Kidney (tissue), 14 donors: ENCODE results near the gene SHROOM4. TPM values are rescaled to one million over a fixed set of nuclear protein-coding genes. Genes with fewer than 3 reads are reported as not detected.

ENCODE experiments used
- DNase-seq, 5 donors: peaks; one replicate each; pipeline ENCODE4 v3.0.0-alpha.2; 2013 to 2020
- FAIRE-seq: peaks from 2 replicates; lab custom pipeline; 2012; peaks lifted over from hg19 to GRCh38; lab: Jason Lieb, UNC
- H3K27ac ChIP-seq, 2 donors: one replicate each; pipeline ENCODE4 v1.7.0; 2013; ENCODE audit warnings: low read depth in 2 of 2, low read length in 2 of 2, inconsistent platforms in 1 of 2
- H3K27me3 ChIP-seq: one replicate; pipeline ENCODE4 v1.7.1; 2013; ENCODE audit warnings: low read length, inconsistent platforms; ENCODE audit not compliant: control insufficient read depth, insufficient read depth
- H3K36me3 ChIP-seq, 3 donors: one replicate each; pipeline versions ENCODE4 v1.7.0 to v1.7.1; 2013; ENCODE audit warnings: low read length in 3 of 3, control low read depth in 1 of 3, inconsistent platforms in 1 of 3; ENCODE audit not compliant: insufficient read depth in 3 of 3, control insufficient read depth in 2 of 3
- H3K4me1 ChIP-seq, 3 donors: one replicate each; pipeline versions ENCODE4 v1.7.0 to v1.7.1; 2013; ENCODE audit warnings: low read length in 3 of 3, inconsistent platforms in 1 of 3, low read depth in 1 of 3; ENCODE audit not compliant: control insufficient read depth in 2 of 3, insufficient read depth in 2 of 3
- H3K4me3 ChIP-seq, 3 donors: one replicate each; pipeline versions ENCODE4 v1.7.0 to v1.8.1; 2013; ENCODE audit warnings: low read length in 3 of 3, control low read depth in 1 of 3, inconsistent platforms in 1 of 3
- H3K9ac ChIP-seq, 3 donors: one replicate each; pipeline versions ENCODE4 v1.7.0 to v1.7.1; 2013; ENCODE audit warnings: low read length in 3 of 3, control low read depth in 1 of 3, inconsistent platforms in 1 of 3
- H3K9me3 ChIP-seq, 3 donors: one replicate each; pipeline versions ENCODE4 v1.7.0 to v1.7.1; 2013; ENCODE audit warnings: low read length in 3 of 3, control low read depth in 1 of 3, inconsistent platforms in 1 of 3; ENCODE audit not compliant: control insufficient read depth in 2 of 3, insufficient read depth in 1 of 3
- CTCF ChIP-seq: IDR thresholded peaks from 3 replicates; pipeline ENCODE4 v1.5.1; 2012; ENCODE audit warnings: mild to moderate bottlenecking, moderate library complexity, borderline replicate concordance; ENCODE audit not compliant: insufficient read depth; ENCODE audit errors: extremely low read depth
- intact Hi-C: fragments of 100-400 bp; cut with DNase I; formaldehyde crosslinking; loops from one replicate; pipeline ENCODE4 v1.11.1; 2022
- polyA plus RNA-seq: library from polyadenylated mRNA; stranded (reverse); fragments of 350-450 nt; fragmentation: Illumina TruSeq; extraction: RNeasy Lipid Tissue Mini Kit (QIAGEN cat#74804); gene quantifications from one replicate; pipeline ENCODE4 v1.2.3, GENCODE V29; 2014; ENCODE audit warnings: low read depth, low replicate concordance; ENCODE audit not compliant: insufficient read depth
- total RNA-seq: library from RNA; stranded (reverse); fragmentation: NEBNext Ultra II Directional; extraction: Animal tissue kit (Norgen Biotek cat#: 25700); gene quantifications from one replicate; pipeline ENCODE4 v1.2.1, GENCODE V29; 2021
- donor health status: control.
- donor health status: control.
- donor health status: control.
- donor health status: control.
- donor health status: control.
- donor health status: DM: yes; HTN: yes; CAD: no.
- donor health status: Normal renal cell carcinoma (clear cell type).

The SHROOM4 gene
- total and polyA plus RNA-seq, 2 donors from 2014 or later, result 5.7 to 21.8 TPM

GRCh38 chrX:50635817-50636365, 178.1 kb downstream of the SHROOM4 start:
- FAIRE-seq (no peak), DNase-seq (no peak)
- TF ChIP-seq CTCF, result no peak
- no peaks in the 10 kb centered on the region for H3K27me3 ChIP-seq
- H3K4me1 ChIP-seq, result peaks cover 0 to 3% (median 0%) of the 10 kb centered on the region in 3 donors
- H3K36me3 ChIP-seq, result peaks cover 0 to 4% (median 3%) of the 10 kb centered on the region in 3 donors
- H3K9me3 ChIP-seq, result no peaks in the 10 kb centered on the region
- no peak overlapping the region for H3K9ac ChIP-seq
- H3K27ac ChIP-seq, result no peak overlapping the region
- intact Hi-C loops, result no loop called here
- H3K4me3 ChIP-seq, result no peak overlapping the region

- H3K9ac ChIP-seq, result no peak overlapping the region
- intact Hi-C loops, result no loop called here
- no peak for TF ChIP-seq CTCF
- H3K4me1 ChIP-seq, result peaks cover 0 to 3% (median 0%) of the 10 kb centered on the region in 3 donors
- H3K36me3 ChIP-seq, result peaks cover 0 to 4% (median 3%) of the 10 kb centered on the region in 3 donors
- no peaks in the 10 kb centered on the region for H3K9me3 ChIP-seq
- H3K4me3 ChIP-seq, result no peak overlapping the region
- no peaks in the 10 kb centered on the region for H3K27me3 ChIP-seq
- no peak overlapping the region for H3K27ac ChIP-seq
- peak in 1 of 5 donors; percentile 64 for DNase-seq
- FAIRE-seq, result no peak
These were observed 178.8 kb downstream of the SHROOM4 start for GRCh38 chrX:50635162-50635561.

GRCh38 chrX:50629774-50630173, 184.2 kb downstream of the SHROOM4 start:
- Histone ChIP-seq H3K27ac (no peak overlapping the region), H3K36me3 (peaks cover 0 to 2% (median 1%) of the 10 kb centered on the region in 3 donors), H3K9me3 (no peaks in the 10 kb centered on the region), H3K9ac (no peak overlapping the region), H3K4me3 (no peak overlapping the region), H3K4me1 (peaks cover 0 to 2% (median 0%) of the 10 kb centered on the region in 3 donors), H3K27me3 (no peaks in the 10 kb centered on the region)
- FAIRE-seq (no peak), DNase-seq (no peak)
- intact Hi-C loops, result no loop called here
- no peak for TF ChIP-seq CTCF

- DNase-seq (no peak), FAIRE-seq (no peak)
- H3K27ac ChIP-seq, result no peak overlapping the region
These were observed 186.3 kb downstream of the SHROOM4 start for GRCh38 chrX:50627696-50628095.

More at GRCh38 chrX:50627696-50628095, 186.3 kb downstream of the SHROOM4 start:
- no peaks in the 10 kb centered on the region for H3K9me3 ChIP-seq
- peaks cover 0 to 2% (median 0%) of the 10 kb centered on the region in 3 donors for H3K4me1 ChIP-seq
- no peak overlapping the region for H3K4me3 ChIP-seq
- no peak overlapping the region for H3K9ac ChIP-seq
- no peaks in the 10 kb centered on the region for H3K27me3 ChIP-seq
- intact Hi-C loops, result no loop called here
- TF ChIP-seq CTCF, result no peak
- no peaks in the 10 kb centered on the region for H3K36me3 ChIP-seq
